KMS-11 (cell line): Measurements from ENCODE around the gene DEFB124.
"Not testable (repeated sequence)": the region's sequence is repeated elsewhere in the genome, so short reads cannot be mapped to it uniquely, and the experiment has no call there.

Experiments
- H2AFZ ChIP-seq: fragments of 200-600 bp; sonication (generic); 2 replicates; pipeline ENCODE4 v1.6.1; 2016; ENCODE audit warnings: antibody characterized with exemption, mixed run types, low read depth
- H3K27ac ChIP-seq: fragments of 200-600 bp; sonication (generic); 2 replicates; pipeline ENCODE4 v1.6.1; 2016; ENCODE audit warnings: mild to moderate bottlenecking, mixed run types
- H3K27me3 ChIP-seq: fragments of 200-600 bp; sonication (generic); 2 replicates; pipeline ENCODE4 v1.6.1; 2017; ENCODE audit warnings: mild to moderate bottlenecking, low read depth, mixed run types, moderate library complexity; ENCODE audit not compliant: insufficient read depth
- H3K36me3 ChIP-seq: fragments of 200-600 bp; sonication (generic); 2 replicates; pipeline ENCODE4 v1.6.1; 2017; ENCODE audit warnings: mild to moderate bottlenecking, mixed run types; ENCODE audit not compliant: insufficient read depth
- H3K4me1 ChIP-seq: fragments of 200-600 bp; sonication (generic); 2 replicates; pipeline ENCODE4 v1.6.1; 2016; ENCODE audit warnings: mild to moderate bottlenecking, low read depth, mixed run types; ENCODE audit not compliant: poor library complexity, severe bottlenecking
- H3K4me2 ChIP-seq: fragments of 200-600 bp; sonication (generic); 2 replicates; pipeline ENCODE4 v1.7.0; 2016; ENCODE audit warnings: mild to moderate bottlenecking, mixed run types
- H3K4me3 ChIP-seq: fragments of 200-600 bp; sonication (generic); IDR thresholded peaks from 2 replicates; pipeline ENCODE4 v1.6.1; 2017; ENCODE audit warnings: low read depth, low read length, mixed read lengths; ENCODE audit not compliant: insufficient read depth
- H3K79me2 ChIP-seq: fragments of 200-600 bp; sonication (generic); 2 replicates; pipeline ENCODE4 v1.6.1; 2016; ENCODE audit warnings: low read depth, mixed run types; ENCODE audit not compliant: insufficient read depth
- H3K9ac ChIP-seq: fragments of 200-600 bp; sonication (generic); 2 replicates; pipeline ENCODE4 v1.6.1; 2016; ENCODE audit warnings: mild to moderate bottlenecking, mixed run types
- H4K20me1 ChIP-seq: fragments of 200-600 bp; sonication (generic); 2 replicates; pipeline ENCODE4 v1.6.1; 2016; ENCODE audit warnings: mild to moderate bottlenecking, mixed run types; ENCODE audit not compliant: insufficient read depth
- TF ChIP-seq, protein P1 (sequence below): fragments of 200-600 bp; sonication (generic); conservative IDR thresholded peaks from 2 replicates; pipeline ENCODE4 v1.6.1; 2017; ENCODE audit warnings: low read depth, mild to moderate bottlenecking, antibody characterized with exemption, low read length, moderate library complexity, mixed read lengths

Gene DEFB124, protein sequence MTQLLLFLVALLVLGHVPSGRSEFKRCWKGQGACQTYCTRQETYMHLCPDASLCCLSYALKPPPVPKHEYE

DNA sequence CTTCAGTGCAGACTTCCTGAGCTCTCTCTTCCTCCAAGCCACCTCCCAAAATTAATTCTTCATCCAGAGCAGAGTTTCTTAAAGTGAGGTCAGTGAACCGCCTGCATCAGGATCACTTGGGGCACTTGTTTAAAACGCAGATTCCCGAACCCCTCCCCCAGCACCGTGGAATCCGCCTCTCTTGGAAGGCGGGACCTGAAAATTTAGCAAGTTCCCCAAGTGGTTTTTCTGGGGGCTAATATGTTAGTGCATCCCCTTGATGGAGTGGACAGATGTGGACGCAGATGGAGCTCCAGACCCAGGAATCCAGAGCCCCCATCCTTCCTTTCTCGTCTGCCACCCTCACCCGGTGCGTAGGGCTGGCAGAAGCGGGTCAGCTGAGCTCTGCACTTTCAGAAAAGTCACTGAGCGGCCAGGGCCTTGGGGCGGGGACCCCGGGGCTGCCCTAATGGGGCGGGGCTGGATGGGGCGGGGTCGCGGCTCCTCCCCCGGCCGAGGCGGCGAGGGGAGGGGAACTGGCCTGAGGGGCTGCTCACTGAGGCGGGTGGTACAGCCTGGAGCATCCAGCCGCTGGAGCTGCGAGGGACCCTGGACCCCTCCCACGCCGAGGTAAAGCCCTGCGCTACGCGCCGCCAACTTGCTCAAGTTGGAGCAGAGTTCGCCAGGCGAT is at the start of gene DEFB124, which contains the start of gene REM1:
DEFB124 (minus strand) TSS at position 370 of the 670 bp plus-strand sequence. CDS start 2,114 bp downstream, outside the sequence.
REM1 (plus strand) TSS at position 531 of the 670 bp plus-strand sequence. CDS start 1,158 bp downstream, outside the sequence.
- Histone ChIP-seq H2AFZ (no peak within 1 kb of the TSS), H3K4me2 (no peak within 1 kb of the TSS)

DNA sequence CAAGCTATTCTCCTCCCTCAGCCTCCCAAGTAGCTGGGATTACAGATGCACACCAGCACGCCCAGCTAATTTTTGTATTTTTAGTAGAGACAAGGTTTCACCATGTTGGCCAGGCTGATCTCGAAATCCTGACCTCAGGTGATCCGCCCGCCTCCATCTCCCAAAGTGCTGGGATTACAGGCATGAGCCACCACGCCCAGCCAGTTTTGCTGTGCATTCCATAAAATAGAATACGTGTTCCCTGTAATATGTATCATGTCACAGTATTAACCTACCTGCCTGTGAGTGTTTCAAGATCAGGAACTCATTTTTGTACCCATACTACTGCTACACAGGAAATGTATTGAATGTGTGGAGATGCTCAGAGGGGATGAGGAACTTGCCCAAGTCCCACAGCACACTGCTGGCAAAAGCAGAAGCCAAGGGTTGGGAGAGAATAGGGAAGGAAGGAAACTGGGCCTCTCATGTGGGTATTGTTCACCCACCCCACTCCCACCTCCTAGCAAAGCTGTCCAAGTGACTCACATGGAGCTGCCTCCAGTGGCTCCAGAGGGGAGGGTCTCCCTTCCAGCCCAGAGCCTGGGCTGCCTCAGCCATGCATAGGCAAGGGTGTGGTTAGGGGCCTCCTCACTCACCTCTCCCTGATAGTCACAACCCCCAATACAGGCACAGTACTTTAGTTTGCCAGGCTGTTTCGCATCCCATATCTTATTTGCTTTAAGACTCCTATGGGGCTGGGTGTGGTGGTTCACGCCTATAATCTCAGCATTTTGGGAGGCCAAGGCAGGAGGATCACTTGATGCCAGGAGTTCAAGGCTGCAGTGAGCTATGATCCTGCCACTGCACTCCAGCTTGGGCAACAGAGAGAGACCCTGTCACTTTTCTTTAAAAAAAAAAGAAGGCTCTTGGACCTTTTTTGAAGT is 48.7 kb upstream of the DEFB124 start:
- TF ChIP-seq, protein P1, sequence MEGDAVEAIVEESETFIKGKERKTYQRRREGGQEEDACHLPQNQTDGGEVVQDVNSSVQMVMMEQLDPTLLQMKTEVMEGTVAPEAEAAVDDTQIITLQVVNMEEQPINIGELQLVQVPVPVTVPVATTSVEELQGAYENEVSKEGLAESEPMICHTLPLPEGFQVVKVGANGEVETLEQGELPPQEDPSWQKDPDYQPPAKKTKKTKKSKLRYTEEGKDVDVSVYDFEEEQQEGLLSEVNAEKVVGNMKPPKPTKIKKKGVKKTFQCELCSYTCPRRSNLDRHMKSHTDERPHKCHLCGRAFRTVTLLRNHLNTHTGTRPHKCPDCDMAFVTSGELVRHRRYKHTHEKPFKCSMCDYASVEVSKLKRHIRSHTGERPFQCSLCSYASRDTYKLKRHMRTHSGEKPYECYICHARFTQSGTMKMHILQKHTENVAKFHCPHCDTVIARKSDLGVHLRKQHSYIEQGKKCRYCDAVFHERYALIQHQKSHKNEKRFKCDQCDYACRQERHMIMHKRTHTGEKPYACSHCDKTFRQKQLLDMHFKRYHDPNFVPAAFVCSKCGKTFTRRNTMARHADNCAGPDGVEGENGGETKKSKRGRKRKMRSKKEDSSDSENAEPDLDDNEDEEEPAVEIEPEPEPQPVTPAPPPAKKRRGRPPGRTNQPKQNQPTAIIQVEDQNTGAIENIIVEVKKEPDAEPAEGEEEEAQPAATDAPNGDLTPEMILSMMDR, result no peak
- Histone ChIP-seq H3K4me1 (peaks cover 41% of the 10 kb centered on the region), H3K27me3 (no peaks in the 10 kb centered on the region), H3K36me3 (no peaks in the 10 kb centered on the region; the same call in 1 of the 2 replicates), H3K4me2 (no peak overlapping the region), H3K9ac (no peak overlapping the region), H3K79me2 (peaks cover 100% of the 10 kb centered on the region), H3K27ac (no peak overlapping the region), H3K4me3 (no peak overlapping the region), H4K20me1 (peaks cover 57% of the 10 kb centered on the region), H2AFZ (no peak overlapping the region)

More for the DNA sequence above, at the start of gene DEFB124, which contains the start of gene REM1:
- Histone ChIP-seq H4K20me1 (no peaks in the 10 kb centered on the region), H3K79me2 (no peaks in the 10 kb centered on the region), H3K4me1 (no peaks in the 10 kb centered on the region), H3K27ac (no peak within 1 kb of the TSS), H3K9ac (no peak within 1 kb of the TSS), H3K4me3 (no peak within 1 kb of the TSS), H3K36me3 (no peaks in the 10 kb centered on the region), H3K27me3 (no peaks in the 10 kb centered on the region)
- TF ChIP-seq, protein P1, result no peak

DNA sequence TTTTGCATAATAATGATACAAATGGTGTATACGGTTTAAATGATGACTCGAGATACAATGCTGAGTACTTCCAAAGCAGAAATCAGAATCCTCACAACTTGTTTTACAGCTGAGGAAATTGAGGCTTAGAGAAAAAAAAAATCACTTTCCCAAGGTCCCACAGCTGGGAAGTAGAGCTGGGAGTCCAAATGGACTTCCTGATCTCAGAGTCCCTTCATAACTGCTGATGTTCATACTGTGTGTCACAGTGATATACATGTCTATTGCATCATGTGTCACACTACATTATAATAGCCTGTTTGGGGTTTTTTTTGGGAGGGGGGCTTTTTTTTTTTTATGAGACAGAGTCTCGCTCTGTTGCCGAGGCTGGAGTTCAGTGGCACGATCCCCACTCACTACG is 47.8 kb upstream of the DEFB124 start:
- peaks cover 50% of the 10 kb centered on the region for H3K4me1 ChIP-seq
- H3K4me3 ChIP-seq, result no peak overlapping the region
- H4K20me1 ChIP-seq, result peaks cover 66% of the 10 kb centered on the region
- H3K4me2 ChIP-seq, result no peak overlapping the region
- H3K36me3 ChIP-seq, result no peaks in the 10 kb centered on the region; the same call in 1 of the 2 replicates
- TF ChIP-seq, protein P1, result no peak
- no peak overlapping the region for H3K27ac ChIP-seq
- H3K79me2 ChIP-seq, result peaks cover 100% of the 10 kb centered on the region
- no peak overlapping the region for H3K9ac ChIP-seq
- H3K27me3 ChIP-seq, result no peaks in the 10 kb centered on the region
- H2AFZ ChIP-seq, result no peak overlapping the region

DNA sequence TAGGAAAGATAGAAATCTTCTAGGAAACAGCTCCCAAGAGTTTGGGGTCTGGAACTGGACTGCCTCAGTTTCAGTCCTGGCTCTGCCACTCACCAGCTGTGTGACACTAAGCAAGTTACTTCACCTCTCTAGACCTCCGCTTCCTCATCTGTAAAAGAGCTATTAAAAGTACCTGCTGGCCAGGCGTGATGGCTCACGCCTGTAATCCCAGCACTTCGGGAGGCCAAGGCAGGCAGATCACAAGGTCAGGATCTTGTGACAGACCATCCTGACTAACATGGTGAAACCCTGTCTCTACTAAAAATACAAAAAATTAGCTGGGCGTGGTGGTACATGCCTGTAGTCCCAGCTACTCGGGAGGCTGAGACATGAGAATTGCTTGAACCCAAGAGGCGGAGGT is 46.3 kb upstream of the DEFB124 start:
- H3K4me2 ChIP-seq, H3K27ac ChIP-seq, H3K36me3 ChIP-seq, H3K4me3 ChIP-seq, H2AFZ ChIP-seq, H3K27me3 ChIP-seq, H3K9ac ChIP-seq: not testable (repeated sequence)
- H3K4me1 ChIP-seq, result peaks cover 65% of the 10 kb centered on the region
- peaks cover 70% of the 10 kb centered on the region for H4K20me1 ChIP-seq
- H3K79me2 ChIP-seq, result peaks cover 100% of the 10 kb centered on the region
